Measurements from ENCODE around the gene MYB. TPM values are rescaled to one million over a fixed set of nuclear protein-coding genes. Genes with fewer than 3 reads are reported as not detected.
A peak's percentile ranks its signal among the peaks of the same experiment; 100 is the strongest.
"Not testable (repeated sequence)": the region's sequence is repeated elsewhere in the genome, so short reads cannot be mapped to it uniquely, and the experiment has no call there.

The MYB gene
- total RNA-seq, 2 experiments from 2014 or later: 47.0 to 73.6 TPM

DNA sequence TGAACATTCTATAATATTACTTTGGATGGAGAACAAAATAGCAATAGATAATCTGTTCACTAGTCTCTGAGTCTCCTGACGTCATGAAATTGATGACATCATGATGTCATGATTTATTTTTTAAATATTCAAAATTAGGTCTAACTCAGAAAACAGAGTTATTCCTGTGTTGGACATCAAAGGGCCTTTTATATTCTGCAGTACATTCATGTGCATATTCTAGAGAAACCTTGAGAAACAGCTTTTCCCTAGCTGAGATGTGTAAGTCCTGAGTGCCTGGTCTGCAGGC, 53.3 kb downstream of the MYB start:
- CTCF ChIA-PET: interaction anchor here (2.4 kb wide), 1 partner anchor 21 kb away, joined by 8 read pairs; no protein-coding TSS in a partner anchor
- Mint-ChIP-seq H3K9me3 (ENCODE audit: low read depth) (no peaks in the 10 kb centered on the region), H3K27ac (peak overlapping the region; percentile 64), H3K27me3 (peaks cover 4% of the 10 kb centered on the region), H3K4me1 (peaks cover 51% of the 10 kb centered on the region), H3K36me3 (no peaks in the 10 kb centered on the region), H3K4me3 (no peak overlapping the region)
- DNase-seq (no peak), ATAC-seq (no peak)

DNA sequence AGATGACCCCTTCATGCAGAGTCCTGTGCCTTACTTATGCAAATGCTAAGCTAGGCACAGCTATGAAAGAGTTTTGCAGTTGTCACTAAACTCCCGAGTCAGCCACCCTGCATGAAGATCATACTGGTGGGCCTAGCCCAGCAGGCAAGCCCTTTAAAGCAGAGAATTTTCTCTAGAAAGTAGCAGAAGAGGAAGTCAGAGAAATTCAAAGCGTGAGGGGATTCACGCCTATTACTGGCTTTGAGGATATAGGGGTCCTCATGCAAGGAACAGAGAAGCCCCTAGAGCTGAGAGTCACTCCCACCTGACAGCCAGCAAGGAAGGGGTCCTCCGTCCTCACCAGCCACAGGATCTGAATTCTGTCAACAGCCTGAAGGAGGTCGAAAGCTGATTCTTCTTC, 54.6 kb downstream of the MYB start:
- Mint-ChIP-seq H3K27me3 (peaks cover 4% of the 10 kb centered on the region), H3K27ac (no peak overlapping the region), H3K36me3 (no peaks in the 10 kb centered on the region), H3K4me1 (peaks cover 47% of the 10 kb centered on the region), H3K9me3 (ENCODE audit: low read depth) (no peaks in the 10 kb centered on the region), H3K4me3 (no peak overlapping the region)
- DNase-seq (no peak), ATAC-seq (no peak)
- CTCF ChIA-PET: interaction anchor here (2.4 kb wide), 1 partner anchor 22 kb away, joined by 8 read pairs; no protein-coding TSS in a partner anchor

DNA sequence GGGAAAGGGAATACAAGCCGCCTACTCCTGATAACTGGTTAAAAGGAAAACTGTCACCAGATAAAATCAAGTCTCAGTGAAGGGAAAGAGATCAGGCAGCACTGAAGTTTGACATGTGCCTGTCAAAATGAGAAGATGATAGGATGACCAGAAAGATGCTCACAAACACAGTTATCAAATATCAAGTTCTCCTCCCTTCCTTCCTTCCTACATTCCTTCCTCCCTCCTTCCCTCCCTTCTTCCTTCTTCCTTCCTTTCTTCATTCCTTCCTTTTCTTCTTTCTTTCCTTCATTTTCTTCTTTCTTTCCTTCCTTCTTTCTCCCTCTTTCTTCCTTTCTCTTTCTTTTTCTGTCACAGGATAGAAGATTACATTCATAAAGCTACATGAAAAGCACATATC, 55.2 kb downstream of the MYB start:
- no peak overlapping the region for H3K27ac Mint-ChIP-seq
- peaks cover 4% of the 10 kb centered on the region for H3K27me3 Mint-ChIP-seq
- CTCF ChIA-PET: interaction anchor here (2.4 kb wide), 1 partner anchor 23 kb away, joined by 8 read pairs; no protein-coding TSS in a partner anchor

DNA sequence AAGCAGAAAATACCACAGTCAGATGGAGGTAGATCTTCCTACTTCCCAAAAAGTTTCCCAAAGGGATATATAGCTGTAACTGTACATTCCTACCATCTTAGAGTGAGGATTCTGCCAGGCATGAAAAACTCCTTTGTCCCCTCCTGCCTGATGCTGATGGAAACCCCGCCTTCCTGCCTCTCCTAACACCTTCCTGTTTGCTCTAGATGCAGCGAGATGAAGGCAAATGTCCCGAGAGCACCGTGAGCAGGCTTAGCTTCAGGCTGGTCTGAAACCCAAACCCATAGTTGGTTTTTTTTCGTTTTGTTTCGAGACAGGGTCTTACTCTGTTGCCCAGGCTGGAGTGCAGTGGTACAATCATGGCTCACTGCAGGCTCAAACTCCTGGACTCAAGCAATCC, 55.6 kb downstream of the MYB start:
- Mint-ChIP-seq H3K36me3 (no peaks in the 10 kb centered on the region), H3K4me1 (peaks cover 38% of the 10 kb centered on the region), H3K9me3 (ENCODE audit: low read depth) (no peaks in the 10 kb centered on the region), H3K4me3 (no peak overlapping the region), H3K27me3 (peaks cover 4% of the 10 kb centered on the region), H3K27ac (no peak overlapping the region)
- no peak for DNase-seq
- CTCF ChIA-PET: interaction anchor here (2.4 kb wide), 1 partner anchor 23 kb away, joined by 8 read pairs; no protein-coding TSS in a partner anchor
- no peak for ATAC-seq

More for the DNA sequence above, 55.2 kb downstream of the MYB start:
- Mint-ChIP-seq H3K36me3 (no peaks in the 10 kb centered on the region), H3K9me3 (ENCODE audit: low read depth) (no peaks in the 10 kb centered on the region), H3K4me1 (peaks cover 42% of the 10 kb centered on the region), H3K4me3 (no peak overlapping the region)
- DNase-seq: no peak
- ATAC-seq: no peak

DNA sequence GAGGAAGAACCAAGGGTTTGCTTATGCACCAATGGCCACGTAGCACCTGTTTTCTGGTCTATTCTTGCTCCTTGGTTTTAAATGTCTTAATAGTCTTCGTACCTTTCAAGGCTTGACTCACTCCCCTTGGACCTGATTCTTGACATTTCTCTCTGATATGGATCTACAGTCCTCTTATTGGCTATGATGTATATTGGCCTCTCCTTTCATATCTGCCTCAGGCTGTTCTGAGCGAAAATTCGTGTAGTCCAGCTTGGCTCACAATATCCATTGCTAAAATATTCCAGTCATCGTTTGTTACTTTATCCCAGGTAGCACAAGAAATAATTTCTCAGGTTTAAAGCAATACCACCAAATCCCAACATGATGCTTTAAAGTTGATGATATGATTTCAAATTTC, 59.6 kb downstream of the MYB start:
- H3K27me3 Mint-ChIP-seq: peaks cover 4% of the 10 kb centered on the region
- H3K9me3 Mint-ChIP-seq (ENCODE audit: low read depth): no peaks in the 10 kb centered on the region
- ATAC-seq (no peak), DNase-seq (no peak)
- CTCF ChIA-PET: no interaction called here
- peaks cover 11% of the 10 kb centered on the region for H3K4me1 Mint-ChIP-seq
- H3K36me3 Mint-ChIP-seq: no peaks in the 10 kb centered on the region
- H3K4me3 Mint-ChIP-seq: no peak overlapping the region
- H3K27ac Mint-ChIP-seq: no peak overlapping the region

DNA sequence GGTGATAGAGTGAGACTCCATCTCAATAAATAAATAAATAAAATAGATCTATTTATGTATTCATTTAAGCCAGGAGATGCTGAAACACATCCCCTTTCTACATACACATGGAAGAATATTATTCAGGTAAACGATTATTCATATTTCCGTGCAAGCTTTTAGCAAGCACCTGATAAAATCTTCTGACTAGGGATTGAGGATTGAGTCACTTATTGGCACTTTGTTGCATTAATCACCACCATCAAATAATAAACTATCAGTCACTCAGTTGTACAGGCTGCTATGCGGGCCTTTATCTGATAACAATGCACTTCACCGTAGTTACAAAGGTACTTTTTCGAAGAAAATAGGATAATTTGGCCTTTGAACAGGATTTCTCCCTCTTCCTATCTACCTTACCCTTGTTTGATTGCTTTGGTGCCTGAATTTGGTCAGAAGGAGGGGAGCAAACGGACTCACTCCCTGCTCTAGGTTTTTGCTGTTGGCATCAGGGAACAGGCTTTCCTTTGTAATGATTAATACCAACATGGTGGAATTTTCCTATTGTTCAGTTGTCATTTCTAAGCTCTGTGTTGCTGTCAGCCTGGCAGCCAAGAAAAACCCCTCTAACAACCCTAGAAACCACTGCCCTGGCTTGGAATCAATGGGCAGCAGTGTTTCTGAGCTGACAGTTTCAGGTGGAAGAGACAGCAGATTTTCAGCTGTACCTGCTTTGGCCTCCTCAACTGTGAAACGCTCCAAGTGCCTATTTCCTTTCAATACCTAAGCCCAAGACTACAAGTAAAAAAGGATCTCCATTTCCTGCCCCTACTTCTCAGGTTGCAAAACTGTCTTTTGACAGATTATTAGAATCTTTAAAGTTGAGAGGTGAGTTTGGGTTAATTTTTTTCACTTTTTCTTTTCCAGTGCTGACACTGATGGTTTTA, 63.0 kb downstream of the MYB start:
- Mint-ChIP-seq H3K27me3 (no peaks in the 10 kb centered on the region), H3K36me3 (no peaks in the 10 kb centered on the region), H3K4me3 (no peak overlapping the region), H3K27ac (no peak overlapping the region), H3K4me1 (no peaks in the 10 kb centered on the region), H3K9me3 (ENCODE audit: low read depth) (no peaks in the 10 kb centered on the region)
- no peak for DNase-seq
- CTCF ChIA-PET: no interaction called here
- no peak for ATAC-seq

DNA sequence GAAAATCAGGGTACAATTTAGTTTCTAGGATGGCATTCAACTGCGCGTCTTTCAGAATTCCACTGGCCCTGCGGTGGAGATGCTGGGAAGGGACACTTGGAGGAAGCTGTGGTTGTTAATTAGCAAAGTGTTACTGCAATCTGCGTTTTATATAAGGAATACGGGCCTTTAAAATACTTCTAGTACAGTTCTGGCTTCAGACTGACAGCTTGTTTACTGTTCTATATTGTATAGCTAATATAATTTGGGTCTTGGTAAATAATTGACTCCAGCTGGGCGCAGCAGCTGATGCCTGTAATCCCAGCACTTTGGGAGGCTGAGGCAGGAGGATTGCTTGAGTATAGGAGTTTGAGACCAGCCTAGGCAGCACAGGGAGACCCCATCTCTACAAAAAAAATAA, 63.7 kb downstream of the MYB start:
- no peak for ATAC-seq
- Mint-ChIP-seq H3K4me1 (no peaks in the 10 kb centered on the region), H3K36me3 (no peaks in the 10 kb centered on the region), H3K9me3 (ENCODE audit: low read depth) (no peaks in the 10 kb centered on the region), H3K4me3 (no peak overlapping the region), H3K27me3 (no peaks in the 10 kb centered on the region), H3K27ac (no peak overlapping the region)
- DNase-seq: no peak
- CTCF ChIA-PET: no interaction called here

DNA sequence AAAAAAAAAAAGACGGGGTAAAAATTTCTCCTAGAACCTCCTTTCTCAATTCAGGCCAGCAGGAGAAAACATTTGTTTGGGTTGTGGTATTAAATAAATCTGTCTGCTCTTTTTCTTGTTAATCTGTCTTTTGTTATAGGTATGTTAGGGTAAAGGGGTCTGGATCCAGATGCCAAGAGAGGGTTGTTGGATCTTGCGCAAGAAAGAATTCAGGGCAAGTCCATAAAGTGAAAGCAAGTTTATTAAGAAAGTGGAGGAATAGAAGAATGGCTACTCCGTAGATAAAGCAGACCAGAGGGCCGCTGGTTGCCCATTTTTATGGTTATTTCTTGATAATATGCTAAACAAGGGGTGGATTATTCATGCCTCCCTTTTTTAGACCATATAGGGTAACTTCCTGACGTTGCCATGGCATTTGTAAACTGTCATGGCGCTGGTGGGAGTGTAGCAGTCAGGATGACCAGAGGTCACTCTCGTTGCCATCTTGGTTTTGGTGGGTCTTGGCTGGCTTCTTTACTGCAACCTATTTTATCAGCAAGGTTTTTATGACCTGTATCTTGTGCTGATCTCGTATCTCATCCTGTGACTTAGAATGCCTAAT, 65.4 kb downstream of the MYB start:
- CTCF ChIA-PET; ATAC-seq; H3K9me3 Mint-ChIP-seq (ENCODE audit: low read depth); H3K4me3 Mint-ChIP-seq; H3K27me3 Mint-ChIP-seq; DNase-seq; H3K27ac Mint-ChIP-seq; H3K36me3 Mint-ChIP-seq; H3K4me1 Mint-ChIP-seq: not testable (repeated sequence)

DNA sequence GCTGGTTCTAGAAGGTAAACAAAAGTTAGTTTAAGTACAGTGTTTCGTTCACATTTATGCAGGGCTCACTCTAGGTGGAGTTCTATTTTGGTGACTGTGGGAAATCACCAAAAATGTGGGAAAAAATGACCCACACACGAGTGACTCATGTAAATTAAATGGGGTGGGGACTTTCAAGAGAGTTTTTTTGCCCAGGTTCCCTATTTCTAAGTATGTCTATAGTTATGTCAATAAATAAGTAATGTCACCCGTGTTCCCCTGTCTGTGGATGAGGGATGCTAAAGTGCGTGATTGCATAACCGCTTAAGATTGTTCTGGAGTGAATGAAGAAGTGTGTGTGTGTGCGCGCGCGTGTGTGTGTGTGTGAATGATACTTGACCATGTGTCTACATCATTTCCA, 69.1 kb downstream of the MYB start:
- Mint-ChIP-seq H3K4me3 (no peak overlapping the region), H3K9me3 (ENCODE audit: low read depth) (no peaks in the 10 kb centered on the region), H3K27ac (no peak overlapping the region), H3K36me3 (no peaks in the 10 kb centered on the region), H3K27me3 (no peaks in the 10 kb centered on the region), H3K4me1 (peaks cover 2% of the 10 kb centered on the region)
- no peak for DNase-seq
- CTCF ChIA-PET: no interaction called here
- ATAC-seq: no peak

DNA sequence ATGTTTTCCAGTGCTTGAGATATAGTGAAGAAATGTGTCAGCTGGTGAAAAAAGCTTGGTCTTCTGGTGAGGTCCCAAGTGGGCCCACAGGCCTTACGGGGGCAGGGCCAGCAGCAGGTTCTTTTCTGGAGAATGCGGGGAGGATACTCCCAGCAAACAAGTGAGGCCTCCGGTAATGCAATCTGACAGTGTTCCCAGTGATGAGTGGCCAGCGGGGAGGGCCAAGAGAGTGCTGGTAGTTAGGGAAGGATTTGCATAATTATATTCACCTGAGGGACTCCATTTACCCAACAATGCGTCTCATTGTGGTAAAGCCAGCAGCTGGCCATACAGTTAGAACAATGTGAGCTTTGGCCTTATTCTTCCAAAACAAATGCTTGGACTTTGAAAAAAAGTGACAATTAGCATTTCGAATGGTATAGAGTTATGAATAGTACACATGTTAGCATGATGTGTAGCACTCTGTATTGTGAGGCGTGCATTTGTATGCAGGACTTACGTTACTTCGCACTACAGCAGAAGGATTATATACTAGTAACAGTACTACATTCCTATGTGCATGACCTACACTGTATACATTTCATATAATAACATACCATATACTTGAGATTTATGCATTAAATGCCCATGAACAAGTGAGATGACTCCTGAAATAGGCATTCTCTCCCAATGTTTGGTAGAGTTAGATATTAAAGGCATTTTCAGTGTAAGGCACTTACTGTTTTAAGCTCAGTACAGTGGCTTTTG, 69.8 kb downstream of the MYB start:
- Mint-ChIP-seq H3K9me3 (ENCODE audit: low read depth) (no peaks in the 10 kb centered on the region), H3K4me1 (peaks cover 2% of the 10 kb centered on the region), H3K27ac (no peak overlapping the region), H3K27me3 (no peaks in the 10 kb centered on the region), H3K36me3 (no peaks in the 10 kb centered on the region), H3K4me3 (no peak overlapping the region)
- no peak for DNase-seq
- CTCF ChIA-PET: no interaction called here
- no peak for ATAC-seq

DNA sequence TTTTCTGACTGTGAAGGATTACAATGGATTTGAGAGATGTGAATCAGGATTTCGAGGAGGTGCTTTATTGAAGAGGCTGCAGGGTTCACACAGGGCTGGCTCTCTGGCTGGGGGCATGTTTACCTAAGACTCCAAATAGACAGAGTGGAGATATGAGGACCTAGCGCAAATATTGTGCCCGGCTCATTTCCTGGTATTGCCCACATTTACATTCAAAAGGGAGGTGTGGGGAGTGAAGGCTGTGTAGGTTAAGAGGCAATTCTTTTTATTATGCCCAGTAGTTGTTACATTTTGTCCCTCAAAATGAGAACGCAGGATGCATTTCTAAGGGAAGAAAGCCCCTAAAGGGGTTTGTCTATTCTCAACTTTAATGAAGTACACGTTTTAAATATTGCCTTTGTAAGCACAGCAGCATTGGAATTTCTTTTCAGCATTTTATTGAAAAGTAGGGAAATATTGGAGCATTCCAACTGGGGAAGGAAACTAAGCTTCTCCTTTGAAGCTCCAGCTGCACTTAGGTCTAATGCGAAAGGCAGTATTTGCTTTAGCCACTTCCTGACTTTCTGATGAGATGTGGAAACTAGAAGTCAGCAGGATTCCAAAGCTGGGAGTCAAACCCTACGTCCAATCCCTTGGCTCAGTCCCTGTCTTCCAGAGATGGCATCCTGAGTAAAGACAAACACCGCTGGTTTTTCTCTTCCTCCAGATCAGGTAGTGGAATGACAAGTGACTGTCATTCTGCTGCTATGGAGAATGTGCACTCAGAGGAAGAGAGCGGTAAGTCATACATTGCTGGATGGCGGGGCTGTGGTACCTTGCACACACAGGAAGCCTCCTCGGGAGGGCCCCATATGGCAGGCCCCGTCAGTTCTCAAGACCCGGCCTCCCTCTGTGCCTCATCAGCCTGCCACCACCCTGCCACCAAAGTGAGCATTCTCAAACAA, 70.7 kb downstream of the MYB start:
- H3K9me3 Mint-ChIP-seq (ENCODE audit: low read depth): no peaks in the 10 kb centered on the region
- no peak overlapping the region for H3K27ac Mint-ChIP-seq
- H3K4me3 Mint-ChIP-seq: no peak overlapping the region
- DNase-seq (no peak), ATAC-seq (peak; percentile 20)
- no peaks in the 10 kb centered on the region for H3K27me3 Mint-ChIP-seq
- no peaks in the 10 kb centered on the region for H3K36me3 Mint-ChIP-seq
- CTCF ChIA-PET: no interaction called here
- H3K4me1 Mint-ChIP-seq: peaks cover 2% of the 10 kb centered on the region

DNA sequence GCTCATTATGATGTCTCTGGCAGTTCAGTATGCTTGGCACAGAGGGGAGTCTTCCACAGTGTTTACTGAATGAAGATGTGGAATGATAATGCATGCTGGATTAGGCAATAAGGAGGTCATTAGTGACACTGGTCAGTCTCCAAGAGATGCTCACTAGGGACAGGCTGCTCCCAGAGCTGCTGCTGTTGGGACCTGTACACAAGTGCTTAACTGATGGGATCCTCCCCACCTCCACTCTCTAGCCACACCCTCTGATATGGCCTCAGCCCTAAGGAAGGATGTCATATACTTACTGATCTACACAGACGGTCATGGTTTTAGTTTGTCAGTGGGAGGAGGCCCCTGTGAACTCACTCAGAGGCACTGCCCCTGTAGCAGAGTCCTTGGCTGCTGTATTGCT, 73.4 kb downstream of the MYB start:
- no peak overlapping the region for H3K4me3 Mint-ChIP-seq
- no peak overlapping the region for H3K27ac Mint-ChIP-seq
- DNase-seq: no peak
- H3K27me3 Mint-ChIP-seq: peaks cover 2% of the 10 kb centered on the region
- peaks cover 2% of the 10 kb centered on the region for H3K4me1 Mint-ChIP-seq
- H3K9me3 Mint-ChIP-seq (ENCODE audit: low read depth): no peaks in the 10 kb centered on the region
- no peaks in the 10 kb centered on the region for H3K36me3 Mint-ChIP-seq
- CTCF ChIA-PET: no interaction called here
- no peak for ATAC-seq

DNA sequence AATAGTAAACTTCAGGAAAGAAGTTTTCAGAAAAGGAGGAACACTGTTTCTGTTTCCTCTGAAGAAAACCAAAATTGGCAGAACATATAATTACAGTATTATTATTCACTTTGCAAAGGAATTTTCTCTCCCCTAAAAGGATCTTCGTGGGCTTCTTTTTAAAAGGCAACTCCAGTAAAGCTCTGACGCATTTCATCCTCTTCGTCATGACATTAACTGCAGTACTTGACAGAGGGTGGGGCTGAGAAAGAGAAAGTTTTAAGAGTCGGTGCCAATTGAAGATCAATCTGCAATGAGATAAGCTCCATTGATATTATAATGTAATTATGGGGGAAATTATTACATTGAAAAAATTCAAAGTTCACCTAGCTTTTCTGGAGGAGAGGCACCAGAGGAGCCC, 75.8 kb downstream of the MYB start:
- Mint-ChIP-seq H3K36me3 (no peaks in the 10 kb centered on the region), H3K4me3 (no peak overlapping the region), H3K27ac (no peak overlapping the region), H3K27me3 (peaks cover 5% of the 10 kb centered on the region), H3K4me1 (peaks cover 2% of the 10 kb centered on the region), H3K9me3 (ENCODE audit: low read depth) (no peaks in the 10 kb centered on the region)
- CTCF ChIA-PET: interaction anchor here (1.4 kb wide), 1 partner anchor 11 kb away, joined by 4 read pairs; no protein-coding TSS in a partner anchor
- no peak for ATAC-seq
- no peak for DNase-seq

Measured in activated CD8-positive, alpha-beta memory T cell treated with anti-CD3 and anti-CD28 coated beads, Interleukin-2, amount 10 ng/mL, durations not matched to agents 7 days and 5 days (primary cell).